Lower leg skin (tissue), 4 donors: ENCODE data around the gene OXSR1. TPM values are rescaled to one million over a fixed set of nuclear protein-coding genes. Genes with fewer than 3 reads are reported as not detected.

Source experiments
- DNase-seq, 2 donors: peaks; one replicate each; pipeline ENCODE4 v3.0.0-alpha.2; 2019; ENCODE audit warnings: low spot score in 2 of 2
- H3K4me3 ChIP-seq: fragments of 200-600 bp; sonication (generic); 2 replicates; pipeline ENCODE4 v1.5.1; 2017; ENCODE audit warnings: mild to moderate bottlenecking, low read depth; ENCODE audit not compliant: poor library complexity, severe bottlenecking
- POLR2A ChIP-seq, 2 donors: fragments of 450-650 bp; IDR thresholded peaks; one replicate each; pipeline ENCODE4 v1.6.1; 2016 to 2017; ENCODE audit warnings: antibody characterized with exemption in 2 of 2, mild to moderate bottlenecking in 1 of 2, moderate library complexity in 1 of 2
- WGBS, 2 donors: methylation state at CpG; one replicate each; pipeline ENCODE4 v1.1.5; 2018; 5-methylcytosine and 5-hydroxymethylcytosine counted together
- intact Hi-C: fragments of 100-400 bp; cut with DNase I; formaldehyde crosslinking; loops from one replicate; pipeline ENCODE4 v1.15.0; 2023; ENCODE audit warnings: low total_unique reads
- total RNA-seq, 4 donors: library from RNA; depleted of rRNA; stranded (reverse); fragments of >200 nt; gene quantifications; one replicate each; pipeline ENCODE4 v1.1.0, GENCODE V29; 2016
- TF ChIP-seq, protein P1 (sequence below), 3 donors: fragments of 450-650 bp; IDR thresholded peaks; one replicate each; pipeline ENCODE4 v1.5.1; 2016; ENCODE audit warnings: antibody characterized with exemption in 3 of 3, mild to moderate bottlenecking in 3 of 3, moderate library complexity in 2 of 3

The OXSR1 gene
- total RNA-seq, 4 donors from 2014 or later: 23.4 to 36.1 (median 31.6) TPM

DNA sequence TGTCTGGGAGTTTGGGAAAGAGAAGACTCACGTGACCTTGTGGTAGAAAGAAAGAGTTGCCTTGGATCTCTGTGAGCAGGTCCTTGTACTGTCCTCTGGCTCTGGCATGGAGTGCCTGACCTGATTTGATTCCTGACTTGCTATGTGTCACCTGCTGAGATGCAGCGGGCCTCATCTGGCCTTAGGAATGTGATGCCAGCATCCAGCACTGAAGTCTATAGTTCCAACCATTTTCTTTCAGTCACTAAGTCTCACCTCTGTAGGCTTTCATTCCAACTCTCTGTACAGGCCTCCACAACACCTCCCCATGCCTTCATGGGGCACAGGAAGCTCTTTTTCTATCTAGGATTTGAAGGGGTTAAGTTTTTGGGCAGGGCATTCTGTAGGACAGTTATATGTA is 12.1 kb upstream of the OXSR1 start:
- WGBS, 2 donors: 95 to 100% methylated on average over 2 of the region's 2 CpGs
- peak in 1 of 2 donors; percentile 45 for DNase-seq
- intact Hi-C loops: no loop called here

DNA sequence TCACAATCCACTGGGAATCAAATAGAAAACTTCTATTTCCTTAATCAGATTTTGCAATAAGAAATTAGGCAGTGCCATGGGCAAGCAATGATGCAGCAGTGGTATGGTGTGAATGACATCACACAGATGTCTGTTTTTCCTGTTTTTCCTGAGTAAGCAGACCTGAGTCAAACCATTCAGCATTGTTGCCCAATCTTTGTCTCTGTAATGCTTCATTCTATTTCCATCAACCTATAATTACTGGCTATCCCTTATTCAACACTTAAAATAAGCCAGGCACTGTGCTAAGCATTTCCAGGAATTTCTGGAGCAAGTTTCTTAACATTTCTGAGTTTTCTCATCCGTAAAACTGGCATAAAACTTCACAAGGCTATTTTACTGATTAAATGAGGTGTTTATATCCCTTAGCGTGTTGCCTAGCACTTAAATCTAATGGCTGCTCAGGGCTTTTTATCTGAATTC is 11.3 kb upstream of the OXSR1 start:
- 39 to 53% methylated on average over 2 of the region's 2 CpGs for WGBS, 2 donors
- peak; percentile 28 to 64 for DNase-seq

More for the DNA sequence above, 12.1 kb upstream of the OXSR1 start:
- no peak overlapping the region for H3K4me3 ChIP-seq
- TF ChIP-seq, protein P1, sequence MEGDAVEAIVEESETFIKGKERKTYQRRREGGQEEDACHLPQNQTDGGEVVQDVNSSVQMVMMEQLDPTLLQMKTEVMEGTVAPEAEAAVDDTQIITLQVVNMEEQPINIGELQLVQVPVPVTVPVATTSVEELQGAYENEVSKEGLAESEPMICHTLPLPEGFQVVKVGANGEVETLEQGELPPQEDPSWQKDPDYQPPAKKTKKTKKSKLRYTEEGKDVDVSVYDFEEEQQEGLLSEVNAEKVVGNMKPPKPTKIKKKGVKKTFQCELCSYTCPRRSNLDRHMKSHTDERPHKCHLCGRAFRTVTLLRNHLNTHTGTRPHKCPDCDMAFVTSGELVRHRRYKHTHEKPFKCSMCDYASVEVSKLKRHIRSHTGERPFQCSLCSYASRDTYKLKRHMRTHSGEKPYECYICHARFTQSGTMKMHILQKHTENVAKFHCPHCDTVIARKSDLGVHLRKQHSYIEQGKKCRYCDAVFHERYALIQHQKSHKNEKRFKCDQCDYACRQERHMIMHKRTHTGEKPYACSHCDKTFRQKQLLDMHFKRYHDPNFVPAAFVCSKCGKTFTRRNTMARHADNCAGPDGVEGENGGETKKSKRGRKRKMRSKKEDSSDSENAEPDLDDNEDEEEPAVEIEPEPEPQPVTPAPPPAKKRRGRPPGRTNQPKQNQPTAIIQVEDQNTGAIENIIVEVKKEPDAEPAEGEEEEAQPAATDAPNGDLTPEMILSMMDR (IDR thresholded peaks at IDR 0.05): no peak
- no peak for TF ChIP-seq POLR2A (IDR thresholded peaks at IDR 0.05)

GRCh38 chr3:38154625-38155255 is 10.6 kb upstream of the OXSR1 start:
- intact Hi-C loops: no loop called here
- no peak overlapping the region for H3K4me3 ChIP-seq
- WGBS, 2 donors: 44 to 49% methylated on average over 2 of the region's 2 CpGs
- peak in 1 of 2 donors; percentile 59 for DNase-seq
- no peak for TF ChIP-seq POLR2A (IDR thresholded peaks at IDR 0.05)
- TF ChIP-seq, protein P1 (IDR thresholded peaks at IDR 0.05): no peak

More for the DNA sequence above, 11.3 kb upstream of the OXSR1 start:
- TF ChIP-seq, protein P1 (IDR thresholded peaks at IDR 0.05): no peak
- TF ChIP-seq POLR2A (IDR thresholded peaks at IDR 0.05): no peak
- intact Hi-C loops: no loop called here
- no peak overlapping the region for H3K4me3 ChIP-seq

GRCh38 chr3:38155825-38156224 is 9.5 kb upstream of the OXSR1 start:
- WGBS, 2 donors: 93 to 96% methylated on average over 2 of the region's 2 CpGs
- H3K4me3 ChIP-seq: no peak overlapping the region
- no peak for TF ChIP-seq POLR2A (IDR thresholded peaks at IDR 0.05)
- TF ChIP-seq, protein P1 (IDR thresholded peaks at IDR 0.05): no peak
- intact Hi-C loops: no loop called here
- no peak for DNase-seq

DNA sequence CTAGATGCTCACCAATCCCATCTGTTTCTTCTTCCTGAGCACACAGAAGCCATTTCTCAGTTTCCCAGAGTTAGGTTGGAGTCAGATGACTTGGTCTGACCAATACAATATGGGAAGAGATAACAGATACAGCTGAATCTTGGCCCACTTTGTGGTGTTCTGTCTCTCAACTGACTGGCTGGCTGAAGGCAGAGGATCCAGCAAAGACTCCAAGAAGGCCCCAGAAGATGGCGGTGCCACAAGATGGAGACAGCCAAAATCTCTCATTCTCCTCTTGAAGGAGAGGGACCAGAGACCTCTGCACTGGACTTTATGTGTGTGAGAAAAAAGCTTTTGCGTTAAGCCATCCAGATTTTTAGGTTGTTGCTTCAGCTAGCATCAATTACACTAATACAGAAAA is 8.2 kb upstream of the OXSR1 start:
- intact Hi-C loops: no loop called here
- DNase-seq: no peak
- no peak overlapping the region for H3K4me3 ChIP-seq
- TF ChIP-seq, protein P1 (IDR thresholded peaks at IDR 0.05): no peak
- no peak for TF ChIP-seq POLR2A (IDR thresholded peaks at IDR 0.05)
- WGBS, 2 donors: 85 to 89% methylated on average over 2 of the region's 2 CpGs

DNA sequence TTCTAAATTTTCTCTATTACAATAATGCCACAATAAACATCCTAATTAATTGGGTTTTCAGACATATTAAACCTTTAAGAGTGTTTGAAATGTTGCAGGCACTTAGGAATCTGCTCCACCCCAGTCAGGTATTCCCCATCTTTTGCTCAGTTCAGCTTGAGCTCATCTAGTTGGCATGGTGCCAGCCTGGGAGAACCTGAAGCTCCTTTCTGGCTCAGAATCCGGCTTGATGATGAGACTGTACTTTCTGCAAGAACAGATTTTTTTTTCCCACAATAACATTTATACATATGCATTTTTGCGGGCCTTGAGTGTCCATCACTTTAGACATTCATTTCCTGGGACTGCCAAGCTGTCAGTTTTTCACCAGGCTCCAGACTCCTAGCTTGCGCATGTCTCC is 7.7 kb upstream of the OXSR1 start:
- intact Hi-C loops: no loop called here

More for the DNA sequence above, 7.7 kb upstream of the OXSR1 start:
- no peak overlapping the region for H3K4me3 ChIP-seq
- WGBS, 2 donors: 69 to 70% methylated on average over 3 of the region's 3 CpGs
- TF ChIP-seq, protein P1 (IDR thresholded peaks at IDR 0.05): no peak
- TF ChIP-seq POLR2A (IDR thresholded peaks at IDR 0.05): no peak
- DNase-seq: no peak
